NCI-H82 treated with DMSO at 0.1 percent for 48 hours (cell line): ENCODE data around the gene HSPH1.
"Not testable (repeated sequence)": the region's sequence is repeated elsewhere in the genome, so short reads cannot be mapped to it uniquely, and the experiment has no call there.

ENCODE experiments used
- DNase-seq: peaks from one replicate; lab custom pipeline; 2025; ENCODE audit not compliant: unreplicated experiment; lab: John Stamatoyannopoulos, UW

The HSPH1 gene

GRCh38 chr13:31100721-31101120 lies 61.0 kb downstream of the HSPH1 start:
- no peak for DNase-seq

GRCh38 chr13:31097911-31098434 lies 63.7 kb downstream of the HSPH1 start:
- not testable (repeated sequence) for DNase-seq

GRCh38 chr13:31096654-31097302 lies 64.9 kb downstream of the HSPH1 start:
- no peak for DNase-seq

GRCh38 chr13:31094331-31095015 lies 67.2 kb downstream of the HSPH1 start:
- no peak for DNase-seq

GRCh38 chr13:31093145-31093885 lies 68.4 kb downstream of the HSPH1 start:
- no peak for DNase-seq

- no peak for DNase-seq
These were observed 69.1 kb downstream of the HSPH1 start for GRCh38 chr13:31092646-31093045.

- no peak for DNase-seq
These were observed 70.6 kb downstream of the HSPH1 start for GRCh38 chr13:31090961-31091624.

- no peak for DNase-seq
These were observed 71.6 kb downstream of the HSPH1 start for GRCh38 chr13:31090096-31090495.

- DNase-seq = no peak
These were observed 72.1 kb downstream of the HSPH1 start for GRCh38 chr13:31089649-31090048.

- no peak for DNase-seq
These were observed 72.8 kb downstream of the HSPH1 start for GRCh38 chr13:31088826-31089420.
